ENCODE data around the gene DGUOK. TPM values are rescaled to one million over a fixed set of nuclear protein-coding genes. Genes with fewer than 3 reads are reported as not detected.

DGUOK gene
- total and polyA plus RNA-seq, 12 donors, result 40.0 to 112 (median 60.0) TPM

DNA sequence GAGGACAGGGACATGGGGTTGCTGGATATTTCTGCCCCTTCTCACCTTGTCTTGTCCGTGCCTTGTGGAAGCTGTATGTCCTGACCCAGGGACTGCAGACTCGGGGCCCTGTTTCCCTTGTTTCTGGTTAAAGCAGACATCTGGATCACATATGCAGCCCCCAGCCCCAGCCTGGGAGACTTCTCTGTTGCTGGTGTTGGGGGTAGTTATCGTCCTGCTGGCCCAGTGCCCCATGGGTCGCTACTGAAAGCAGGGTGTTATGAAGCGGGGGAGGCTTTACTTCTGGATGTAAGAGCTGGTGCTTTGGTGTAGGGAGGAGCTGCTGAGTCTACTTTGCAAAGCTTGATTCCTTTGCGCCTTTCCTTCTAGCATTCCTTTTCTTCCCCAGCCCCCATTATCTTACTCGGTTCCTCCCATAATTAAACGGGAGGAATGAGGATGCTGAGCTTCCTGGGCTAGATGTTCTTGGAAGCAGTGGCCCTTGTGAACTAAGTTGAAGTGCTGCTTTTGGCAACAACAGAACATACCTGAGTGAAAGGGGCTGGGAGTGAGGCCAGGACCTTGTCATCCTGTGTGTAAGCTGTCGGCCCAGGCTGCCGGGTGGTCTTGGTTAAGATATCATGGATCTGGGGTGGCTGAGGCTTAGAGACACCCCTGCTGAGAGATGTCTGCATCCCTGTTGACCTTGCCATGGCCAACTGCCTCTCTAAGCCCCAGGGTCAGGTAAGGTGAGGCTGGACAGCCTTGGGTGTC is 61.4 kb downstream of the DGUOK start:
- no peak for TF ChIP-seq POLR2A (IDR thresholded peaks at IDR 0.05)
- TF ChIP-seq, protein P1, sequence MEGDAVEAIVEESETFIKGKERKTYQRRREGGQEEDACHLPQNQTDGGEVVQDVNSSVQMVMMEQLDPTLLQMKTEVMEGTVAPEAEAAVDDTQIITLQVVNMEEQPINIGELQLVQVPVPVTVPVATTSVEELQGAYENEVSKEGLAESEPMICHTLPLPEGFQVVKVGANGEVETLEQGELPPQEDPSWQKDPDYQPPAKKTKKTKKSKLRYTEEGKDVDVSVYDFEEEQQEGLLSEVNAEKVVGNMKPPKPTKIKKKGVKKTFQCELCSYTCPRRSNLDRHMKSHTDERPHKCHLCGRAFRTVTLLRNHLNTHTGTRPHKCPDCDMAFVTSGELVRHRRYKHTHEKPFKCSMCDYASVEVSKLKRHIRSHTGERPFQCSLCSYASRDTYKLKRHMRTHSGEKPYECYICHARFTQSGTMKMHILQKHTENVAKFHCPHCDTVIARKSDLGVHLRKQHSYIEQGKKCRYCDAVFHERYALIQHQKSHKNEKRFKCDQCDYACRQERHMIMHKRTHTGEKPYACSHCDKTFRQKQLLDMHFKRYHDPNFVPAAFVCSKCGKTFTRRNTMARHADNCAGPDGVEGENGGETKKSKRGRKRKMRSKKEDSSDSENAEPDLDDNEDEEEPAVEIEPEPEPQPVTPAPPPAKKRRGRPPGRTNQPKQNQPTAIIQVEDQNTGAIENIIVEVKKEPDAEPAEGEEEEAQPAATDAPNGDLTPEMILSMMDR (IDR thresholded peaks at IDR 0.05), result no peak
- H3K4me1 ChIP-seq (replicated peaks in 1 of 2), result peaks cover 11 to 37% of the 10 kb centered on the region in 2 donors
- H3K27me3 ChIP-seq, result no peaks in the 10 kb centered on the region
- H3K36me3 ChIP-seq (replicated peaks in 1 of 2), result no peaks in the 10 kb centered on the region
- WGBS, 4 donors, result 74 to 81% (median 78%) methylated on average over 9 to 10 of the region's 10 CpGs
- no peaks in the 10 kb centered on the region for H3K9me3 ChIP-seq (replicated peaks in 1 of 3)
- no peak overlapping the region for H3K27ac ChIP-seq
- H3K4me3 ChIP-seq, result peak overlapping the region in 1 of 4 donors; percentile 26
- intact Hi-C loops (cut with DNase I), result no loop called here
- DNase-seq, result no peak

DNA sequence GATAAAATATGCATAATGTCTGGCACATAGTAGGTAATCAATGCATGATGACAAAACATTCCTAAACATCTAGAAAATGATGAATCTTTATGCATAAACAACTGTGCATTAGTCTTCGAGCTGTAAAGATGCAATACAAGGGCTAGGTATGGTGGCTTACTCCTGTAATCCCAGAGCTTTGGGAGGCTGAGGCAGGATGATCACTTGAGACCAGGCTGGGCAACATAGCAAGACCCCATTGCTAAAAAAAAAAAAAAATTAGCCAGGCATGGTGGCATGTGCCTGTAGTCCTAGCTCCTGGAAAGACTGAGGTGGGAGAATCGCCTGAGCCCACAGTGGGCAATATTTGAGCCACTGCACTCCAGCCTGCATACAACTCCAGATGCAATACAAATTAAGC is 63.3 kb downstream of the DGUOK start:
- H3K4me3 ChIP-seq, result no peak overlapping the region
- H3K36me3 ChIP-seq (replicated peaks in 1 of 2), result no peaks in the 10 kb centered on the region
- peaks cover 6 to 29% of the 10 kb centered on the region in 2 donors for H3K4me1 ChIP-seq (replicated peaks in 1 of 2)
- DNase-seq, result no peak
- H3K27ac ChIP-seq, result no peak overlapping the region
- no peaks in the 10 kb centered on the region for H3K27me3 ChIP-seq
- H3K9me3 ChIP-seq (replicated peaks in 1 of 3), result no peaks in the 10 kb centered on the region
- TF ChIP-seq, protein P1 (IDR thresholded peaks at IDR 0.05), result no peak
- TF ChIP-seq POLR2A (IDR thresholded peaks at IDR 0.05), result no peak
- WGBS, 4 donors, result 96 to 100% (median 100%) methylated on average over 2 of the region's 2 CpGs
- intact Hi-C loops (cut with DNase I), result loop anchor here in 1 of 2 donors (10.0 kb wide), 1 partner anchor 85 kb away; no protein-coding TSS in a partner anchor

DNA sequence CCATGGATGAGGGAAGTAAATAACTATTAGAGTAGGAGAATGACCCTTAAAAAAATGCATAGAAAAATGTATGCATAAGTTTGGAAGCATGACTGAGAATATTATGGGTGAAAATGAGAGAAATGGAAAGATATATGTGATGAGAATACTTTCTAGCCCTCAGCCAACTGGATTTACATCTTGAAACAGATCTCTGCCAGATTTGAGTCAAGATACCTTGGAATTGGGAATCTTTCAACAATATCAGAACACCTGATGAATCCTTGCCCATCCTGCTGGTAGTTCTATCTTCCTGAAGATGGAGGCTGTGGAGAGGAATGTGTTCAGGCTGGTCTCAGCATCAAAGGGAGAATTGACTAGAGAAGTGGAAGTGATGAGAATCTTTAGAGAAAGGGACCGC is 63.9 kb downstream of the DGUOK start:
- Histone ChIP-seq H3K4me3 (no peak overlapping the region), H3K27ac (no peak overlapping the region), H3K9me3 (replicated peaks in 1 of 3) (no peaks in the 10 kb centered on the region), H3K27me3 (no peaks in the 10 kb centered on the region), H3K4me1 (replicated peaks in 1 of 2) (peaks cover 6 to 29% of the 10 kb centered on the region in 2 donors), H3K36me3 (replicated peaks in 1 of 2) (no peaks in the 10 kb centered on the region)
- WGBS, 4 donors, result 95 to 100% (median 99%) methylated on average over 1 of the region's 1 CpG
- DNase-seq, result no peak
- no peak for TF ChIP-seq POLR2A (IDR thresholded peaks at IDR 0.05)
- TF ChIP-seq, protein P1 (IDR thresholded peaks at IDR 0.05), result no peak
- intact Hi-C loops (cut with DNase I), result loop anchor here in 1 of 2 donors (10.0 kb wide), 1 partner anchor 84 kb away; no protein-coding TSS in a partner anchor

DNA sequence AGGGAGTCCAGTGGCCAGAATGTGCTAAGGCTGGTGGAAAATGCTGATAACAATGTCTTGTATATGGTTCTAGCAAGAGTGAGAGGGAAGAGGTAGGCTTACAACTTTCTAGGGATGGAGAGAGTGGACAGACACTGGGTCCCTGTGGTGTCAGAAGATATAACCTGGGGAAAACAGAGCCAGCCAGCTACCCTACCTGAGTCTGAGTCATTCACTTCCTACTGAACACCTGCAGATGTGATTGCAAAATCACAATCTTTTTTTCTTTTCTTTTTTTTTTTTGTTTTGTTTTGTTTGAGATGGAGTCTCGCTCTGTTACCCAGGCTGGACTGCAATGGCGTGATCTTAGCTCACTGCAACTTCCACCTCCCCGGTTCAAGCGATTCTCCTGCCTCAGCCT is 65.4 kb downstream of the DGUOK start:
- Histone ChIP-seq H3K27ac (no peak overlapping the region), H3K4me1 (replicated peaks in 1 of 2) (peaks cover 0 to 15% of the 10 kb centered on the region in 2 donors), H3K36me3 (replicated peaks in 1 of 2) (no peaks in the 10 kb centered on the region), H3K4me3 (no peak overlapping the region), H3K9me3 (replicated peaks in 1 of 3) (no peaks in the 10 kb centered on the region), H3K27me3 (no peaks in the 10 kb centered on the region)
- WGBS, 4 donors, result 96 to 100% (median 99%) methylated on average over 4 of the region's 4 CpGs
- TF ChIP-seq POLR2A (IDR thresholded peaks at IDR 0.05), result no peak
- TF ChIP-seq, protein P1 (IDR thresholded peaks at IDR 0.05), result no peak
- no peak for DNase-seq
- intact Hi-C loops (cut with DNase I), result loop anchor here in 1 of 2 donors (10.0 kb wide), 1 partner anchor 83 kb away; no protein-coding TSS in a partner anchor

Data from adrenal gland (tissue), 12 donors.